Stomach (tissue), 4 donors: Measurements from ENCODE around the gene CYFIP1.

Experiments
- EP300 ChIP-seq: sonication (generic); formaldehyde crosslinking; IDR thresholded peaks from one replicate; pipeline ENCODE4 v1.6.1; 2017; ENCODE audit warnings: antibody characterized with exemption
- POLR2A ChIP-seq, 4 donors: fragments of 450-650 bp; IDR thresholded peaks; one replicate each; pipeline ENCODE4 v1.6.1; 2016; ENCODE audit warnings: antibody characterized with exemption in 4 of 4, control low read depth in 2 of 4, mild to moderate bottlenecking in 1 of 4, moderate library complexity in 1 of 4
- TF ChIP-seq, protein P1 (sequence below), 7 experiments: fragments of 450-650 bp in 4 of 7; fragments of 200-600 bp in 3 of 7; sonication (generic) in 3 of 7; IDR thresholded peaks; one replicate each; pipeline ENCODE4 v1.5.1; 2016 to 2019; ENCODE audit warnings: antibody characterized with exemption in 7 of 7, control low read depth in 2 of 7, mild to moderate bottlenecking in 1 of 7

DNA sequence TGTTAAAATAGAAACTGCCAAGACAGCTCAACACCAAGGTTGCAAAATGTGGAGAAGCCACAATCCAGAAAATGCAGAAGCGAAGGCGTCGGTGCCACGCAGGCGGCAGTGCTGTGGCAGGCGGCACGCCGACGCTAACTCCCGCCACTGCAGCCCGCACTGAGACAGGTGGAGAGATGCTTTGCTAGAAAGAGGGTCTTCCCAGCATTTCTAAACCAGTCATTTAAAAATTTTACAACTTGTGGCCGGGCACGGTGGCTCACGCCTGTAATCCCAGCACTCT is 23.2 kb downstream of the CYFIP1 start:
- TF ChIP-seq, protein P1, sequence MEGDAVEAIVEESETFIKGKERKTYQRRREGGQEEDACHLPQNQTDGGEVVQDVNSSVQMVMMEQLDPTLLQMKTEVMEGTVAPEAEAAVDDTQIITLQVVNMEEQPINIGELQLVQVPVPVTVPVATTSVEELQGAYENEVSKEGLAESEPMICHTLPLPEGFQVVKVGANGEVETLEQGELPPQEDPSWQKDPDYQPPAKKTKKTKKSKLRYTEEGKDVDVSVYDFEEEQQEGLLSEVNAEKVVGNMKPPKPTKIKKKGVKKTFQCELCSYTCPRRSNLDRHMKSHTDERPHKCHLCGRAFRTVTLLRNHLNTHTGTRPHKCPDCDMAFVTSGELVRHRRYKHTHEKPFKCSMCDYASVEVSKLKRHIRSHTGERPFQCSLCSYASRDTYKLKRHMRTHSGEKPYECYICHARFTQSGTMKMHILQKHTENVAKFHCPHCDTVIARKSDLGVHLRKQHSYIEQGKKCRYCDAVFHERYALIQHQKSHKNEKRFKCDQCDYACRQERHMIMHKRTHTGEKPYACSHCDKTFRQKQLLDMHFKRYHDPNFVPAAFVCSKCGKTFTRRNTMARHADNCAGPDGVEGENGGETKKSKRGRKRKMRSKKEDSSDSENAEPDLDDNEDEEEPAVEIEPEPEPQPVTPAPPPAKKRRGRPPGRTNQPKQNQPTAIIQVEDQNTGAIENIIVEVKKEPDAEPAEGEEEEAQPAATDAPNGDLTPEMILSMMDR (IDR thresholded peaks at IDR 0.05): no peak
- TF ChIP-seq POLR2A (IDR thresholded peaks at IDR 0.05): no peak
- TF ChIP-seq EP300: no peak
